ENCODE measurements around the gene PDE8A.

GRCh38 chr15:85007741-85008397 lies 26.2 kb downstream of the PDE8A start:
- TF ChIP-seq CTCF (IDR thresholded peaks at IDR 0.05), result no peak
- TF ChIP-seq POLR2AphosphoS5 (IDR thresholded peaks at IDR 0.05), result no peak
- no peak for TF ChIP-seq POLR2A (IDR thresholded peaks at IDR 0.05)

All from breast epithelium (tissue), 3 donors.